NCI-H1436 (cell line): Measurements from ENCODE around the gene SAMHD1.
A peak's percentile ranks its signal among the peaks of the same experiment; 100 is the strongest.
"Not testable (repeated sequence)": the region's sequence is repeated elsewhere in the genome, so short reads cannot be mapped to it uniquely, and the experiment has no call there.

Experiments
- DNase-seq: peaks from one replicate; lab custom pipeline; 2025; lab: John Stamatoyannopoulos, UW

The SAMHD1 gene

DNA sequence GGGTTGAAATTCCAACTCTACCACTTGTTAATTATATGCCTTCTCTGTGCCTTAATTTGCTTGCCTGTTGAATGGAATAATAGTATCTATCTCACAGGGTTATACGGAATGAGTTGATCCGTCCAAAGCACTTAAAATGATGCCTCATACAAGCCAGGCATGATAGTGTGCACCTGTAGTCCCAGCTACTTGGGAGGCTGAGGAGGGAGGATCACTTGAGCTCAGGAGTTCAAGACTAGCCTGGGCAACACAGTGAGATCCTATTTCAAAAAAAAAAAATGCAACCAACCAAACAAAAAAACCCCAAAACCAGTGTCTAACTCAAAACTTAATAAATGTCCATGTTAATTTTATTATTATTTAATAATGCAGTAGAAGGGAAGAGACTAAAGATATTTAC, 35.3 kb downstream of the SAMHD1 start:
- DNase-seq = no peak

DNA sequence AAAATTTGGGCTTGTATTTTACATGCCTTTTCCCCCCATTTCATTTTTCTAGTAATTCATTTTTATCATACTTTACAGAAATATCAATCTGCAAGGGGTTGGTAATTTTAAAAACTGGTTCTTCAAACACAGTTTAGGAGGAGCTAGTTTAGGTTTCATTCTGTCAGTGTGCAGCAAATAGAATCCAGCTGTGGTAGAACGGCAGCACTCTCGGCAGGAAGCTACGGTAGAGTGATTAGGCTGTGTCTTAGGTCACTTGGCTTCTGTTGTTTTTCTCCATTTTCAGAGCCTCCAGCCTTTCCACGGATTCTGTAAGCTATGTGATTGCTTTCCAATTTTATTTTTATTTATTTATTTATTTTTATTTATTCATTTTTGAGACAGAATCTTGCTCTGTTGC, 42.9 kb downstream of the SAMHD1 start:
- no peak for DNase-seq

DNA sequence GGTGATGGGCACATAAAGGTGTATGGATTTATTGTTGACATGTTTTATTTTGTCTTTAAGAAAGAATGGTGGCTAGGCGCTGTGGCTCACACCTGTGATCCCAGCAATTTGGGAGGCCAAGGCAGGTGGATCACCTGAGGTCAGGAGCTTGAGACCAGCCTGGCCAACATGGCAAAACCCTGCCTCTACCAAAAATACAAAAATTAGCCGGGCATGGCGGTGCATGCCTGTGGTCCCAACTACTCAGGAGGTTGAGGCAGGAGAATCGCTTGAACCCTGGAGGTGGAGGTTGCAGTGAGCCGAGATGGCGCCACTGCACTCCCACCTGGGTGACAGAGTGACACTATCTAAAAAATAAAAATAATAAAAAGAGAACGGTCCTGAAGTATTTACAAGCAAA, 45.4 kb downstream of the SAMHD1 start:
- not testable (repeated sequence) for DNase-seq

DNA sequence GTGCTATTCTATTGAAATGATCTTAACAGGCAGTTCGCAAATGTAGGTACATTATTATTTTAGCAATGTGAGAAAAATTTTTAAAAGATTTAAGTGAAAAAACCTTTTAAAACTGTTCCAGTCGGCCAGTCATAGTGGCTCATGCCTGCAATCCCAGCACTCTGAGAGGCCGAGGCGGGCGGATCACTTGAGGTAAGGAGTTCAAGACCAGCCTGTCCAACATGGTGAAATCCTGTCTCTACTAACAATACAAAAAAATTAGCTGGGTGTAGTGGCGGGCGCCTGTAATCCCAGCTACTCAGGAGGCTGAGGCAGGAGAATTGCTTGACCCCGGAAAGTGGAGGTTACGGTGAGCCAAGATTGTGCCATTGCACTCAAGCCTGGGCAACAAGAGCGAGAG, 45.9 kb downstream of the SAMHD1 start:
- not testable (repeated sequence) for DNase-seq

DNA sequence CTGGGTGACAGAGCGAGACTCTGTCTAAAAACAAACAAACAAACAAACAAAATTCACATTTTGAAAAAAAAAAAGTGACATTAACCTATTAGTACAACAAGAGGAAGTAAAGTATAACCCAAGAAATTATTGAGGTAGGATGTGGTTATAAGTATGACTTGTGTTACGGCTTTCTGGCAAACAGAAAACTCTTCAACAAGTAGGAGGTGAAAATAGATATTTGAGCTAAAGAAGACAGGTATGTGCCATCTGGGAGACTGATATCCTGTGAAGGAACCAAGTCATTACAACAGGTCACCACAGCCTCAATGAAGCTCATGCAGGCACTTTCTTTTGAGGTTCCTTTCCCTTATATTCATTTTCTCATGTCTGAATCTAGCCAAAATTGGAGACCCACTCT, 46.8 kb downstream of the SAMHD1 start:
- DNase-seq = no peak

DNA sequence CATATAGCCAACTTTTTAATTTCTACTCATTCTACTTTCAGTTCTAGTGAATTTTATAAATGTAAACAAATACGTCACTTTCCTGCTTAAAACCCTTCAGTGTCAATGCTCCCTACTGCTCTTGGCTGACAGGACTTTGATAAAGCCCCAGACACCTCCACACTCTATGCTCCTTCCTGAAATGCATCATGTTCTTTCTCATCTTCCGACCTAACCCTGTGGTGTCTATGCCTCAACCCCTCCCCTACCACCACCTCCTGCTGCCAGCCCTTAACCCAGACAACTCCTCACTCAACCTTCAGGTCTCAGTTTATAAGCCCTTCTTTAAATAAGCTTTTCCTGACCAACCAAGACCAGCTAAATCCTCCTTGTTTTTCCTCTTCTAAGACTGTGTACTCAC, 56.5 kb downstream of the SAMHD1 start:
- no peak for DNase-seq

DNA sequence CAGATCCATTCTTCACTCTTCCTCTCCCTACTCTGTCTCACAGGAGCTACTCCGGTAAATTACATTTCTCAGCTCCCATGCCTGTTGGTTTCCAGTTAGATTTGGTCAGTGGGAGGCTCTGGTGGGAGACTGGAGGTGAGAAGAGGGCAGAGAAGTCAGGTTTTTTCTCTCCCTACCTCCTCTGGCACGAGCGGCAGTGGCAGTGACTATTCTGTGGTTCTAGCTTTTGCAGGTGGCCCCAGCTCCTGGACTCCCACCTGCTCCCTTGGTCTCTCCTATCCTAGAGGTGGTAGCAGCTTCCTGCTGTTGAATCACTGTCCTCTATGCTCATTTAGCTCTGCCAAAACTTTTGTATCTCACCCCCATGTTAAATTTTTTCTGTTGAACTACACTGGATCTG, 57.7 kb downstream of the SAMHD1 start:
- no peak for DNase-seq

DNA sequence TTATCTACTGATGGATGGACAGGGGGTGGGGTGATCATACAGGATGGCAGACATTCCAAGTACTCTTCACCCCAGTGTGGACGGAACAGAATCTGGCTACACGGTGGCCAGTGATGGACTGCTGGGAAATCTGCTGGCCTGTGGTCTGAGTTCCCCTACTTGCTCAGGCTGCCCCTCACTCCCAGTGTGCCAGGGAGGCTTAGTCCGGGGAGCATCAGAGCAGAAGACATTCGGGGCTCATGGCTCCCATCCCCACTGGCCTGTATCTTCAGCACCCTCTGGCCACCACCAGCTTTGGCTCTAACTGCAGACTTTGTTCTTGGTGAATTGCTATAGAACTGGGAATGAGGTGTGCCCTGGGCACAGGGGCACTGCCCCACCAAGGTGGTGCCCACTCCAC, 60.3 kb downstream of the SAMHD1 start:
- no peak for DNase-seq

DNA sequence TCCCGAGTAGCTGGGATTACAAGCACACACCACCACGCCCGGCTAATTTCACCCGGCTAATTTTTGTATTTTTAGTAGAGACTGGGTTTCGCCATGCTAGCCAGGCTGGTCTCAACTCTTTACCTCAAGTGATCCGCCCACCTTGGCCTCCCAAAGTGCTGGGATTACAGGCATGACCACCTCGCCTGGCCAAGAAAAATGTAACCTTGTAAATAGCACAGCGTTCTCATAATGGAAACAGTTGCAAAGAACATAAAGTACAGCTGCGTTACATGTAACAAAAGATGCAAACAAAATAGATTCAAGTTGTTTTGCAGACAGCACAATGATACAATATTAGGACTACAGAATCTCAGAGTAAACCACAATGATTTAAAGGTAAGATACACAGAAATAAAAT, 60.9 kb downstream of the SAMHD1 start:
- no peak for DNase-seq

DNA sequence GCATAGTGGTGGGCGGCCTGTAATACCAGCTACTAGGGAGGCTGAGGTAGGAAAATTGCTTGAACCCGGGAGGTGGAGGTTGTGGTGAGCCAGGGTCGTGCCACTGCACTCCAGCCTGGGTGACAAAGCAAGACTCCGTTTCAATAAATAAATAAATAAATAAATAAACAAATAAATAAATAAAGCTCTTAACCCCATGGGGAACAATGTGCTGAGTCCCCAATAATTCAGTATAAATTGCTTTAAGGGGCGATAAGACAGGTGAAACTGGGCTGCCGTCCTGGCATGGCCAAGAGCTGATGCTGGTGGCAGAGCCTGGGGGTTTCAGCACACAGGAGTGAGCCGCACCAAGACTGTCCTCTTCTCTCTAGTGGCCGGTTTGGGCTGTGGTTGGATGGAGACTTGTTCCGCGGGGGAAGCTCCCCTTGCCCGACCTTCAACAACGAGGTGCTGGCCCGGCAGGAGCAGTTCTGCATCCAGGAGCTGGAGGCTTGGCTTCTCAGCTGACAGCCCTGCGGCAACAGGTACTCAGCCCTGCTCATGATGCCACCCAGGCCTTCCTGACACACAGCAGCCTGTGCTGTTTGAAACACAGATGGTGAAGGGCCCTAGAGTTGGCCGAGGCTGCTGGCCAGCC, 62.5 kb downstream of the SAMHD1 start:
- no peak for DNase-seq

DNA sequence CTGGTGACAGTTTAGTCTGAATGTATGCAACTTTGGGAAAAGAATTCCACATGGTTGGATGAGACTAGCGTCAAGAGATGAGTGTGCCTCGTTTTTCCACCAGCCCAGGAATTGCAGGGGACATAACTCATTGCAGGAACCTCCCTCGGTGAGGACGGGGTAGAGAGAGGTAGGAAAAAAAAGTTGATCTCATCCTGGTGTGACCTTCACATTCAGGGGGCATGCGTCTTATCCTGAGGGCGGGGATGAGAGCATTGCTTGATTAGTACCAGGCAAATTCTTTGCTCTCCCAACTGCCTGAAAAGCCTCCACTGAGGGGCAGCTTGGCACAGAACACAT, 63.8 kb downstream of the SAMHD1 start:
- DNase-seq = no peak

DNA sequence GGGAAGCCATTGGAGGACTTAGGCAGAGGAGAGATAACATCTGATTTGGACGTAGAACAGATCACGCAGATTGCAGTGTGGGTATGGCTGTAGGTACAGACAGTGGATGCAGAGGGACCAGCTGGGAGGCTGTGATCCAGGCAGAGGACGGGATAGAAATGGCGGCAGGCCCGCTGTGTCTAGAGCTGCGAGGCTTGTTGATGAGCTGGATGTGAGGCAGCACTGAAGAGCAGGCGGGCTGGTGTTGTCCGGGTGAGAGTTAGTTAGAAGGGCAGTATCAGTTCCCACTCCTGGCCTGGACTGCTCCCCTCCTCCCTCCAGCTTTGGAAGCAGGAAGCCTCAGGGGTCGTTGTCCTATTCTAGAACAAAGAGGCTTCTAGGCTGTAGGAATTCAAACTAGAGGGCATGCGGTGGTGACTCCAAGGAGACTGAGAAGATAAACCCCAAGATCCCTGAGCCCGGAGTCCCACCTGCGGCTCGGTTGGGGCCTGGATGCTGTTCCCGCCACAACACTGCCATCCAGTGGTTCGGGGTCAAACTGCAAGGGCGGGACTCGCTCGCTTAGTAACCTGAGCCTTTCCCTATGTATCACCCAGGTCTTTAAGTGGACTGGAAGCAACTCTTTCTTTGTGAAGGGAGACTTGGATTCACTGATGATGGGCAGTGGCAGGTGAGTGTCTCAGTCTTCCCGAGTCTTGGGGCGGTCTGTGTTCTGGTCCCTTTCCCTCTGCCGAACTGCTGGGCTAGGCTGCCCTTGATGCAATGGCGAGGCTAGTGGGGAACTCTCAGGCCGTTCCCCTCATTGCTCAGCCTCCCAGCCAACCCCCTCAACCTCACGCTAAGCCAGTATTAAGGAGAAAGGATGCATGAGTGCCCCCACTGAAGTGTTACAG, 64.4 kb downstream of the SAMHD1 start:
- DNase-seq = peak; percentile 84

DNA sequence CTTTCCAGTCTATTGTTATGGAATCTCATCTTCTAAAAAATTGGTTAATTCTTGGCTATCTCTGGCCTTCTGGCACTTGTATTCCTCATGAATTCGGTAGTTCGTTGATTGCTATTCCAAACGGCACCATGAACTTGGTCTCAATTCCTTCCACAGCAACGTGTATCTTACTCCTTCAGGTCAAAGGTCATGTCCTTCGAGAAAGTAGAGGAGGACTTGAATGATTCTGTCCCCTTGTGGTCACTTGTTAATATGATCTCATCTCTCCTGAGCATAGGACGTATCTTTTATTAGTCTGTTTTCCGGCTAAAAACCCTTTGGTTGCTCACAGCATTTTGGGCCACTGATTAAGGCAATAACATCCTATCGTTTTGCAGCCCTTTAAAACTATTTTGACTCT, 66.2 kb downstream of the SAMHD1 start:
- DNase-seq = no peak

DNA sequence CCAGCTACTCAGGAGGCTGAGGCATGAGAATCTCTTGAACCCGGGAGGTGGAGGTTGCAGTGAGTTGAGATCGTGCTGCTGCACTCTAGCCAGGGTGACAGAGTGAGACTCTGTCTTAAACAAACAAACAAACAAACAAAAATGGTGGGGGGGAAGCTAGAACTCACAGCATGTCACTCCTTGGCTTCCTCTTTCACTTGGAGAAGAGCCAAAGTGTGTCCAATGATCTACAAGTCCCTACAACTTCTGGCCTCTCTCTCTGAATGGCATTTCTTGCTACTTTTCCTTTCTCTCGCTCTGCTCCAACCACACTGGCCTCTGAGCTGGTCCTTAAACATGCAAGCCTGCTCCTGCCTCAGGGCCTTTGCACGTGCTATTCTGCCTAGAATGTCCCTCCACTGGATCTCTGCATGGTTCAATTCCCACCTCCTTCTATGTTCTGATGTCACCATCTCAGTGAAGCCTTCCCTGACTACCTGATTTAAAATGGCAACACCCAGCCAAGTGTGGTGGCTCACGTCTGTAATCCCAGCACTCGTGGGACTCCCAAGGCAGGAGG, 67.5 kb downstream of the SAMHD1 start:
- no peak for DNase-seq

DNA sequence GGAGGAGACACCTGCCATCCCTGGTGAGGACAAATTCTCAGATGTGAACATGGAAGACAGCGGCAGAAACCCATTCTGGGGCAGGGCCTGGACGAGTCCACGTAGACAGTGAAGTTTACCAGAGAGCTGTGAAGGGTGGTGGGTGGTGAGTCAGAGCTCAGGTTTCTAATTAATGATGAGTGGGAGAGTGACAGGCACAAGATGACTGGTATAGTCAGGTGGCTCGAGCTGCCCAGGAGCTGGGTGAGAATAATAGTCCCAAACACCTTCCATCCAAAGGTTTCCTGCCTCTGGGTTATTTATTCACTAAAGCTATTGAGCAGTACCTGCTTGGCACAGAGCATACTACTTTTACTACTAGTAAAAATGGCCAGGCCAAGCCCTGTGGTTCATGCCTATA, 69.6 kb downstream of the SAMHD1 start:
- no peak for DNase-seq

DNA sequence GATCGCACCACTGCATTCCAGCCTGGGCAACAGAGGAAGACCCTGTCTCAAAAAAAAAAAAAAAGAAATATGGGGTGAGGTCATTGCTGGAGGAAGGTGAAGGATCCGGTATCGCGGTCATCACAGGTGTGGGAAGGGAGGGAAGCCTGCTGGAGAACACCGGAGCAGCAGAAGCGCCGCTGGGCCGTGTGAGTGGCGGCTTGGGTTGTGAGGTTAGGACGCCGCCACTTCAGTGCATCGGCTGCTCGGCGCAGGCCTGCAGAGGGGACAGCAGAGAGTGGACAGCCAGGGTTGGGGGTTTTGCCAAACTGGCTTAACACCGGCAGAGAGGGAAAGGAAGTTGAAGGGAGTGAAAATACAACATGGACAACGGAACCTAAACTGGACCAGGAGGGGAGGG, 70.2 kb downstream of the SAMHD1 start:
- no peak for DNase-seq

DNA sequence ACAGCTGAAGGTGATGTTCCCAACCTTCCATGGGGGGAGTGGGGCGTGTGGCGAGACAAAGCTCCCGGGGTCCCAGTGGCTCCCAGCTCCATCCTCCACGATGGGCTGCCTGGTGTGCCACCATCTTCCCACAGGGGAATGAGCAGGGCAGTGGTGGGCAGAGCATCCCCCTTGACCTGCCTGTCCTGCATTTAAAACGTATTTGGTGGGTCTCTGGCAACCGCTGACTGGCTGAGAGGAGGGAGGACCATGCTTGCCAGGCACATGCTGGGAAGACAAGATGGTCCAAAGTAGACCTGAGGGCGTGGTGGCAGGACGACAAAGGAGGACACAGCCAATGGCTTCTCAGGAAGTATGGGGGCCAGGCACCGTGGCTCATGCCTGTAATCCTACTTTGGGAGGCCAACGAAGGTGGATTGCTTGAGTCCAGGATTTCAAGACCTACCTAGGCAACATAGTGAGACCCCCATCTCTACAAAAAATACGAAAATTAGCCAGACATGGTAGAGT, 70.7 kb downstream of the SAMHD1 start:
- DNase-seq = no peak

DNA sequence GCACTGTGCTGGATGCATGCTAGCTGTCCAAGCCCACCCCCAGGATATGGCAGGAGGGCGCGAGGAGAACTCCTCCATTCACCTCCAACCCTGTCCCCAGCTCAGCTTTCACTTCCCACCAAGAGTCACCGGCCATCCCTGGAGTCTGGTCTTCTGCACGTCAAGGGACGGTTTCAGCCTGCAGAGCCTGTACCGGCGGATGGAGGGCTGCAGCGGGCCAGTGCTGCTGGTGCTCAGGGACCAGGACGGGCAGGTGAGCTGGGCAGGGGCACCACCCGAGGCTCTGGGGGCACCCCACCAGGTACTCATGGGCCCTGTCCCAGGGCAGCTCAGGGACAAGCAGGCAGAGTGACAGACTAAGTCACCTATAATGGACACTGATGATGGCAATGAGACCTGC, 72.6 kb downstream of the SAMHD1 start:
- no peak for DNase-seq

DNA sequence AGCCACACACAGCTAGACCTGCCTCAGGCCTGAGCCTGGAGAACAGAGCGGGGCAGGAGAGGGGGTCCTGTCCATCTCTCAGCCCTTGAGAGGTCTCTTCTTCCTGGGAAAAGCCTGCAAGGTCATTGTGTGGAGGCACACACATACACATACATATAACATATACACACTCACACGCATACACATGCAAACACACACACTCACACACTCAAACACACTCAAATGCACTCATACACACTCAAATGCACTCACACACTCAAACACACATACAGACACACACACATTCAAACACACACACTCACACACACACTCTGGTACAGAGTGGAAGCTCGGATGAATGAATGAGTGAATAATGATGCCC, 75.1 kb downstream of the SAMHD1 start:
- DNase-seq = no peak

DNA sequence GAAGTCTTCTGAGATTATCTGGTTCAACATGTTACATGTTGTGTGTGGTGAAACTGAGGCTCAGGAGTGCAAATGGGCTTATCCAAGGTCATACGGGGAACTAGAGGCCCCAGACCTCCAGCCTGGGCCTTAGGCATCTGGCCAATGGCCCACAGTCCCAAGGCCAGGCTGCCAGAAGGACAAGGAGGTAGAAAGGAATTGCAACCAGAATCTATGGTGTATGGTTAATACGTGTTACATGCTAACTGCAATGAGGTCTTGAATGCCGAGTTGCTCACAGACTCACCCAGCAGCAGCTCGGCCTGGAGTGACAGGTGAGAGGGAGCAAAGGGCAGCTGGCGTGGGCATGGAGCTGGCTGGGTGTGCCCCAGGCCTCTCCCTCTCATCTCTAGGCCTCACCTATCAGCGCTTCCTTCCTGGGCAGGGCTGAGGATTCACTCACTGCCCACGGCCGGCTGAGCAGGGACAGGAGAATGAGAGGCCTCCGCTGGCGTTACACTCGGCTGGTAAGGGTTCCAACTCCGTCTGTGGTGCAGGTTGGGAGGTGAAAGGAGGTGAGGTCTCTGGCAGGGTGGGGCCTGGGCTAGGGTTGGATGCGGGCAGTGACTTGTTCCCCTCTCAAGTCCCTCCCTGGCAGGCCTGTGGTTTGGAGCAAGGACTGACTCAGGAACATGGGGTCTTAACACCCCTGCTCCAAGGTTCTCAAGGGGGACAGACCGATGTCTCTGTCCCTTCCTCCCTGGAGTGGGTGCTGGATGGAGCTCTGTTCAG, 75.6 kb downstream of the SAMHD1 start, which contains the start of gene TLDC2:
TSS of gene TLDC2 (plus strand) at position 437 of the 771 bp plus-strand sequence. CDS start at position 474, 37 bp downstream.
- DNase-seq = no peak

DNA sequence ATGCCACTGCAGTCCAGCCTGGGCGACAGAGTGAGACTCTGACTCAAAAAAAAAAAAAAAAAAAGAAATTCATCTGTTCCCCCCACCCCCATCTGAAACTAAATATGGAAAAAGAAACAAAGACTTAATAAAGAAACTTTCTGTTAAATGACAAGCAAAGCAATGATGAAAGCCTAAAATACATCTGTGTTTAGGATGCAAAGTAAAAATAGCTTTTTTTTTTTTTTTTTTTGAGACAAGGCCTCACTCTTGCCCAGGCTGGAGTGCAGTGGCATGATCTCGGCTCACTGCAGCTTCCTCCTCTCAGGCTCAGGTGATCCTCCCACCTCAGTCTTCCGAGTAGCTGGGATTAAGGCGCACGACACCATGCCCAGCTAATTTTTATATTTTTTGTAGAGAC, 76.4 kb downstream of the SAMHD1 start:
- DNase-seq = not testable (repeated sequence)

DNA sequence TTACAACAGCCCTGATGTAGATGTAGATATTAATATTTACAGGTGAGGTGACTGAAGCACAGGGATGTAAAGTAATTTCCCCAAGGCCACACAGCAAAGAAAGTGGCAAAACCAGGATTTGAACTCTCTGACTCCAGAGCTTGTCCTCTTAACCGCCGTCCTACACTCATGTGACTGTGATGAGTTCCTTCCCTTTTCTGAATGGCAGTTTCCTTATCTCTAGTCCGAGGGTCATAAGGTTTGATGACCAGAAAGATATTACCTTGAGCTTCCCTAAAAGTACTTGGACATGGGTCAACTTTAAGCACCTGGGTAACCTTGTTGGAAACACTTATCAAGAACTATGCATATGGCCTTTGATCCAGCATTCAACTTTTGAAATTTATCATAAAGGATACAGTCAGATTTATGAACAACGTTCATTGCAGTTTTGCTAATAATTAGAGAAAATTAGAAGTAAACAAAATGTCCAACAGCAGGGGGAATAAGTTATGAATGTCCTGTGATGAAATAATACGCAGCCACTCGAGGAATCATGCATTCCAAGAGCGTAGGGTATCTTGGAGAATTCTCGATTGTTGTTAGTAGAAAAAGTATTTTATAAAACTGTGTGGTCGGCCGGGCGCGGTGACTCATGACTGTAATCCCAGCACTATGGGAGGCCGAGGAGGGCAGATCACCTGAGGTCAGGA, 77.9 kb downstream of the SAMHD1 start:
- DNase-seq = no peak
